ENCODE measurements around the gene LSM14A.

LSM14A gene

GRCh38 chr19:34256835-34257558 is 84.7 kb downstream of the LSM14A start:
- H3K4me3 ChIP-seq (replicated peaks; ENCODE audit: insufficient read depth, low read length): no peak overlapping the region
- no peak overlapping the region for H3K27ac ChIP-seq (replicated peaks)
- DNase-seq (ENCODE audit: low read depth in 1 of 2, low spot score in 1 of 2): no peak
- H3K27me3 ChIP-seq (ENCODE audit: insufficient read depth, poor library complexity, severe bottlenecking): no peaks in the 10 kb centered on the region
- TF ChIP-seq POLR2AphosphoS5 (IDR thresholded peaks at IDR 0.05; ENCODE audit: low read depth) (no peak), SPI1 (IDR thresholded peaks at IDR 0.05; ENCODE audit: borderline replicate concordance, low read depth) (no peak), GABPA (IDR thresholded peaks at IDR 0.05; ENCODE audit: low read depth) (no peak), CTCF (IDR thresholded peaks at IDR 0.05; ENCODE audit: insufficient read depth, low read length) (no peak)
- TF ChIP-seq, protein P1, sequence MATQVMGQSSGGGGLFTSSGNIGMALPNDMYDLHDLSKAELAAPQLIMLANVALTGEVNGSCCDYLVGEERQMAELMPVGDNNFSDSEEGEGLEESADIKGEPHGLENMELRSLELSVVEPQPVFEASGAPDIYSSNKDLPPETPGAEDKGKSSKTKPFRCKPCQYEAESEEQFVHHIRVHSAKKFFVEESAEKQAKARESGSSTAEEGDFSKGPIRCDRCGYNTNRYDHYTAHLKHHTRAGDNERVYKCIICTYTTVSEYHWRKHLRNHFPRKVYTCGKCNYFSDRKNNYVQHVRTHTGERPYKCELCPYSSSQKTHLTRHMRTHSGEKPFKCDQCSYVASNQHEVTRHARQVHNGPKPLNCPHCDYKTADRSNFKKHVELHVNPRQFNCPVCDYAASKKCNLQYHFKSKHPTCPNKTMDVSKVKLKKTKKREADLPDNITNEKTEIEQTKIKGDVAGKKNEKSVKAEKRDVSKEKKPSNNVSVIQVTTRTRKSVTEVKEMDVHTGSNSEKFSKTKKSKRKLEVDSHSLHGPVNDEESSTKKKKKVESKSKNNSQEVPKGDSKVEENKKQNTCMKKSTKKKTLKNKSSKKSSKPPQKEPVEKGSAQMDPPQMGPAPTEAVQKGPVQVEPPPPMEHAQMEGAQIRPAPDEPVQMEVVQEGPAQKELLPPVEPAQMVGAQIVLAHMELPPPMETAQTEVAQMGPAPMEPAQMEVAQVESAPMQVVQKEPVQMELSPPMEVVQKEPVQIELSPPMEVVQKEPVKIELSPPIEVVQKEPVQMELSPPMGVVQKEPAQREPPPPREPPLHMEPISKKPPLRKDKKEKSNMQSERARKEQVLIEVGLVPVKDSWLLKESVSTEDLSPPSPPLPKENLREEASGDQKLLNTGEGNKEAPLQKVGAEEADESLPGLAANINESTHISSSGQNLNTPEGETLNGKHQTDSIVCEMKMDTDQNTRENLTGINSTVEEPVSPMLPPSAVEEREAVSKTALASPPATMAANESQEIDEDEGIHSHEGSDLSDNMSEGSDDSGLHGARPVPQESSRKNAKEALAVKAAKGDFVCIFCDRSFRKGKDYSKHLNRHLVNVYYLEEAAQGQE (IDR thresholded peaks at IDR 0.05; ENCODE audit: insufficient replicate concordance, low read depth): no peak

DNA sequence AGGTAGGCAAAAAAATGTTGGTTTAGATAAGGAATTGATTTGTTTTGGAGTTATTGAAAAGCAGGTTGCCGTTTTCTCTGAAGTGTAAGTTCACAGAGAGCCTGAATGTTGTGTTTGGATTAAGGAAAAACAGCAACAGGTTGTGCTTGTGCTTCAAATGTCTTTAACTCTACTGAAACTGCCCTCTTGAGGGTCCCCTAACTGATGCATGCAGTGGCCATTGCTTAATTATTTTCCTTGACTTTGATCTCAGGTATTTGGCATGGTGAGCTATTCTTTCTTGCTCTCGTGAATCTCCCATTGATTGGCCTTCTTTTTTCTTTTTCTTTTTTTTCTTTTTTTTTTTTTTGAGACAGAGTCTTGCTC is 85.2 kb downstream of the LSM14A start:
- no peak for DNase-seq (ENCODE audit: low read depth in 1 of 2, low spot score in 1 of 2)
- H3K27ac ChIP-seq (replicated peaks): no peak overlapping the region
- TF ChIP-seq, protein P1 (IDR thresholded peaks at IDR 0.05; ENCODE audit: insufficient replicate concordance, low read depth): no peak
- TF ChIP-seq CTCF (IDR thresholded peaks at IDR 0.05; ENCODE audit: insufficient read depth, low read length) (no peak), POLR2AphosphoS5 (IDR thresholded peaks at IDR 0.05; ENCODE audit: low read depth) (no peak)
- no peak overlapping the region for H3K4me3 ChIP-seq (replicated peaks; ENCODE audit: insufficient read depth, low read length)
- no peaks in the 10 kb centered on the region for H3K27me3 ChIP-seq (ENCODE audit: insufficient read depth, poor library complexity, severe bottlenecking)

GRCh38 chr19:34259367-34260095 is 87.2 kb downstream of the LSM14A start:
- Histone ChIP-seq H3K27ac (replicated peaks) (no peak overlapping the region), H3K4me3 (replicated peaks; ENCODE audit: insufficient read depth, low read length) (no peak overlapping the region), H3K27me3 (ENCODE audit: insufficient read depth, poor library complexity, severe bottlenecking) (no peaks in the 10 kb centered on the region)
- DNase-seq (ENCODE audit: low read depth in 1 of 2, low spot score in 1 of 2): no peak
- TF ChIP-seq CTCF (IDR thresholded peaks at IDR 0.05; ENCODE audit: insufficient read depth, low read length) (no peak), POLR2AphosphoS5 (IDR thresholded peaks at IDR 0.05; ENCODE audit: low read depth) (no peak), SPI1 (IDR thresholded peaks at IDR 0.05; ENCODE audit: borderline replicate concordance, low read depth) (no peak), GABPA (IDR thresholded peaks at IDR 0.05; ENCODE audit: low read depth) (no peak)
- TF ChIP-seq, protein P1 (IDR thresholded peaks at IDR 0.05; ENCODE audit: insufficient replicate concordance, low read depth): no peak
